Neural progenitor cell (in vitro differentiated cells): ENCODE data around the gene KAZN.

Experiments
- CTCF ChIP-seq: fragments of 200-600 bp; sonication (generic); IDR thresholded peaks from 2 replicates; pipeline ENCODE4 v1.5.1; 2017; ENCODE audit warnings: antibody characterized with exemption, mild to moderate bottlenecking
- EZH2 ChIP-seq: fragments of 200-600 bp; sonication (generic); IDR thresholded peaks from 2 replicates; pipeline ENCODE4 v1.6.1; 2017; ENCODE audit warnings: antibody characterized with exemption, mild to moderate bottlenecking, moderate library complexity

GRCh38 chr1:15028616-15029015, 430.1 kb downstream of the KAZN start:
- TF ChIP-seq CTCF (no peak), EZH2 (no peak)
